Activated CD4-positive, alpha-beta T cell treated with anti-CD3 and anti-CD28 coated beads, Interleukin-2, Interleukin-4, amounts not matched to agents 100 ng/mL and 50 ng/mL, durations not matched to agents 16 hours and 8 hours (primary cell): ENCODE results near the gene AKR1E2.
"Not testable (repeated sequence)": the region's sequence is repeated elsewhere in the genome, so short reads cannot be mapped to it uniquely, and the experiment has no call there.

Source experiments
- DNase-seq: peaks from one replicate; pipeline ENCODE4 v3.0.0-alpha.2; 2020; ENCODE audit warnings: low spot score

Gene AKR1E2

DNA sequence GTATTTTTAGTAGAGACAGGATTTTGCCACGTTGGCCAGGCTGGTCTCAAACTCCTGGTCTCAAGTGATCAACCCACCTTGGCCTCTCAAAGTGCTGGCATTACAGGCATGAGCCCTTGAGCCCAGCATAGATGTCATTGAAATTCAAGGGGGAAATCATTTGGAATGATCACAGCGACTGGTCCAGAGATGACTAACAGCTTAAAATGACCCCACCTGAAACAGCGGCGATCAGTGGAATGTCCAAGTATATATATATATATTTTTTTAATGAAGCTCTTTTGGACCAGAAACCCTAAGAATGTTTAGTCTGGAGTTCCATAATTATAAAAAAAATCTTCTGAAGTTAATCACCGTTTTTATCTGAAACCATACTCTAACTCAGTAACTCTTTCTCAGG lies 12.5 kb upstream of the AKR1E2 start:
- DNase-seq: no peak

DNA sequence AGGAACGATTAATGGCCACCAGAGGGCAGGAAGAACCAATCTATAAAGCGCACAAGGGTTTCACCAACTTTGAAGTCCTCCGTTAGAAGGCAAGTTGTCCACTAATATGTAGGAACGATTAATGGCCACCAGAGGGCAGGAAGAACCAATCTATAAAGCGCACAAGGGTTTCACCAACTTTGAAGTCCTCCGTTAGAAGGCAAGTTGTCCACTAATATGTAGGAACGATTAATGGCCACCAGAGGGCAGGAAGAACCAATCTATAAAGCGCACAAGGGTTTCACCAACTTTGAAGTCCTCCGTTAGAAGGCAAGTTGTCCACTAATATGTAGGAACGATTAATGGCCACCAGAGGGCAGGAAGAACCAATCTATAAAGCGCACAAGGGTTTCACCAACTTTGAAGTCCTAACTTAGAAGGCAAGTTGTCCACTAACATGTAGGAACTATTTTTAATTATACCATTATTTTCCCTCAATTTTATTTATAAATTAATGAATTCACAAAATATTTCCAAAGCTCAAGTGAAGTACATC lies 10.3 kb upstream of the AKR1E2 start:
- DNase-seq: not testable (repeated sequence)

DNA sequence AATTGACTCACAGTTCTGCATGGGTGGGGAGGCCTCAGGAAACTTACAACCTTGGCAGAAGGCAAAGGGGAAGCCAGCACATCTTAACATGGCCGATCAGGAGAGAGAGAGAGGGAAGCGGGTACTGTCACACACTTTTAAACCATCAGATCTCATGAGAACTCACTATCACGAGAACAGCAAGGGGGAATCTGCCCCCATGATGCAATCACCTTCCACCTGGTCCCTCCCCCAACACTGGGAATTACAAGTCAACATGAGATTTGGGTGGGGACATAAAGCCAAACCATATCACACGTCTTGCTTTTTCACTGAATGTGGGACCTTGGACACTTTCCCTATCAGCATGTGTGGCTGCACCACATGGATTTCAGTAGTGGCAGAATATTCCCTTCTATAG lies 9.0 kb upstream of the AKR1E2 start:
- no peak for DNase-seq

DNA sequence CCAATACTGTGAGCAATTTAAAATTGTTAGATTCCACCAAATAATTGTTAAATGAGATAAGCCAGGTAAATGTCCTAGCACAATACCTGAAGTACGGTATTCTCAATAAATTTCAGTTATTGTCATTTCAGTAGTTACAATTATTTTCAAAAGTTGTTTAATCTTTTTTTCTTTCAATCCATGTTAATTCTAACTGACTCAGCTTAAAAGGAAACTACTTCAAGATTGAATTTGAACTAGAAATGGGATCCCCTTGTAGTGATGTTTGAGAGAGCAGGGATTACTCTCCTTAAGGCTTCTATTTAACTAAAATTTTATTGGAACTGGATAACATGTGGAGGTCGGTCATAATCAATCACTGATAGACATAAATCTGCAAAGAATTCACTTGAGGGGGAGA lies 6.9 kb upstream of the AKR1E2 start:
- DNase-seq: no peak

DNA sequence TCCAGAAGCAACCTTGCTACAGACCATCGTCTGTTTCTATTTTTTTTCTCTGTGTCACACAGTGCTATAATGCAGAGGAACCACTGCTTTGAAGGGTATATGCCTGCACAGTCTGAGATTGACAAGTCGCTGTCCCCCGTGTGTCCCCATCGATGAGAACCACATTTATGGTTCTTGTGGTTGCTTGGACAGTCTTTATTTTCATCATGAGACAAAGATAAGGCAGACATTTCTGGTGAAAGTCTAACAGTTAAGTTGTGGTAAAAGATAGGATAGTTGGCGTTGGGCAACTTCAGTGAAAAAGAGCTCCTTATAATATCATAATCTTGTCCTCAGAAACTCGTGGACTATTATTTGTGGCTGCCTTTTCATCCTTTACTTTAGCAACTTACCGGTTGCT lies 6.3 kb upstream of the AKR1E2 start:
- no peak for DNase-seq

DNA sequence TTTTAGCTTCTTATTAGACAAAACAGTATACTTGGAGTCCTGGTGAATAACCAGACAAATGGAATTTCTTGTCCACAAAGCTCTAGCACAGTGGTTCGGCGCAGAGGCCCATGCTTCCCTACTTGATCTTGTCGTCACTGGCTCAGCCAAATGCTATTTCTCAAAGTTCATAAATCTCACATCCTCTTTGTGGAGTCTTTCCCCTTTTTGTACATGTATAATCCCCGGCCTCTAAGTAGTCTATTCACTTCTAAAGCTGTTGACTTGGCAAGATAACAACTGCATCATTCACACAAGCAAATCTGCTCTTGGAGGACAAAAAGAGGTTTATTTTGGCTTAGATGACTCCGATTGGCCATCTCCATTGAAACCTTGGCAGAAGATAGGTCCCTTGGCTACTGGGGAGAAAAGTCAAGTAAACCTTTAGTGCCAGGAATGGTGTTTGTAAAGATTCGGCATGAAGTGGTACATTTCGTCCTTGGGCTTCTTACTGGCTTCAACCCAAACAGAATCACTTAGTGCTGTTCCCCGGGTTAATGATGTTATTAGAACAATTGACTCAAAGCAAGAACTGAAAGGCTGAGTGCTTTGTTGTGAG lies 5.1 kb upstream of the AKR1E2 start:
- DNase-seq: no peak

DNA sequence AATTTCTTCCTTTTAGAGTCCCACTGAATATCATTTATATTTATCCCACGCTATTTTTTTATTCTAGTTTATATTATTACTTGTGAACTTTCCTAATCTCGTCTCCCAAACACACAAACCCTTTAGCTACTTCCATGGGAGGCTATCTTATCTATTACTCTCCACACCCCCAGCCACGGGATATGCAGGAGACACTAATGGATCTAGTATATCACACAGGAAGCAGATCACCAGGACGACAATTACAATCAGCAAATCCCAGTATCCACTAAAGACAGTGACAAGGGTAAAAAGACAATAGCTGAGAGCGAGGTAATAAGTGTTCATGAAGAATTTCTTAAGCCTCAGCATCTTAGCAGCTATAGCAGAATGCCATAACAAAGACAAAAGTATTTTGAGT lies 3.8 kb upstream of the AKR1E2 start:
- no peak for DNase-seq

DNA sequence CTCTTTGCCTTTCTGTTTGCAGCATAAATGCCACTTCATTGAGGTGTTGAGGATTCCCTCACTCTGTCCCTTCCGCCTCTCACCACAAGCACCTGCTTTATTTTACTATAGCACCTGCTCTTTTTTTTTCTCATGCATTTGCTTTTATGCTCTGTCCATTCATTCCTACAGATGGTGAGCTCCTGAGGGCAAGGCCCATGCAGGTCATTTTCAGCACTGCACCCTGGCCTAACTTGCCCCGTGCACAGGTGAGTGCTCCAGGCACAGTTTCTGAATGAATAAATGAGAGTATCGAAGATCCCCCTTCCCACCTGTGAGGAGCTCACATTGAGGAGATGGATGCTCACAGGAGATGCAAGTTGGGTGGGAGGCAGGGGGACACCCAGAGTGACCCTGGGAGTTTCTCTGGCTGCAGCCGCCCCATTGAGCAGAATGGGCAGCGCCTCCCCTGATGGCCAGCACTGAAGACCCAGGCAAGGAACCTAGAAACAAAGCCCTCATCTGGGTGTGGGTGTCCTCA lies 1.2 kb upstream of the AKR1E2 start:
- DNase-seq: no peak

DNA sequence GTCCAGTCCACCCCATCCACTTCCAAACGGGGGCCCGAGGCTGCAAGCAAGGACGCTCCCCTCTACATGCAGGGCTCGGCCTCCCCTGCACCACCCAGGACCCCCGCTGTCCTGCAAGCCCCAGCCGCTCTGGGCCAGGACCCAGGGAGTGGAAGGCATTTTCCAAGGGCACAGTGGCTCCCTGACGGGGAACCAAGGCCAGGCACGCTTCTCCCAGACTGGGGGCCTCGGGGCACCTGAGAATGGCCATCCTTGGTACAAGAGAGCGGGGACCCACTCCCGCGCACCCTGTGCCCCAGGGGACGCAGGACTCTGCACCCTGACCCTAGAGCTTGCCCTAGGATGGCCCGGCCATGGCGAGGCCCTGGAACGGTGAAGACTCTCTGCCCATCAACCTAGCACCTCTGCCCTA lies 545 bp upstream of the AKR1E2 start:
- DNase-seq: no peak

DNA sequence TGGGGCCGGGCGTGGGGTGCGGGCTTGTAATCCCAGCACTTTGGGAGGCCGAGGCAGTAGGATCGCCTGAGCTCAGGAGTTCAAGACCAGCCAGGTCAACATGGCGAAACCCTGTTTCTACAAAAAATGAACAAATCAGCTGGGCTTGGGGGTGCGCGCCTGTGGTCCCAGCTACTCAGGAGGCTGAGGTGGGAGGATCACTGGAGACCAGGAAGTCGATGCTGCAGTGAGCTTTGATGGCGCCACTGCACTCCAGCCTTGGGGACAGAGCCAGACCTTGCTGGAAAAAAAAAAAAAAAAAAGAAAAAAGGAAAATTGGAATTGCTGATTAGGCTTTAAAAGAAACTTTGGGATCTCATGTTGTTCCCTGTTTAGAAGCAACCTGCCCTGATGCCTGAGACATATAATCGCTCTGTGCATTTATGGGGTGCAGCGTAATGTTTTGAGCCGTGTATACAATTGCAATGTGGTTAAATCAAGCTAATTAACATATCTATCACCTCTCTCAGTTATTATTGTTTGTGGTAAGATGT lies 851 bp downstream of the AKR1E2 start:
- DNase-seq: no peak

DNA sequence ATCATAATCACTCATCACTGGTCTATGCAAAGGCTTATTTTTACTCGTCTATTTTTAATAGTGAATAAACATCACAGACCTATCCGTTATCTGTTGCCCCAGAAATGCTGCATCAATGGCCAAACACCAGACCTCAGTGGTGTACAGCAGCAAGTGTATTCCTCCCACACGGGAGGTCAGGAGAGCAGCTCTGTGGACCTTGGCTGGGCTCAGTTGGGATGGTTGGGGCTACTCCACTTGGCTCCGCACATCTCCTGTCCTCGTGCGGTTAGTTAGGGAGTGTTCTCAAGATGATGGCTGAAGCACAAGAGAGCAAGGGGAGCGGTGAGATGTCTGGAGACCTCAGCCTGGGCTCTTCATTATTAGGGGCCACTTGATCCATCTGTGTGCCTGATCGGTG lies 2.0 kb downstream of the AKR1E2 start:
- DNase-seq: no peak

DNA sequence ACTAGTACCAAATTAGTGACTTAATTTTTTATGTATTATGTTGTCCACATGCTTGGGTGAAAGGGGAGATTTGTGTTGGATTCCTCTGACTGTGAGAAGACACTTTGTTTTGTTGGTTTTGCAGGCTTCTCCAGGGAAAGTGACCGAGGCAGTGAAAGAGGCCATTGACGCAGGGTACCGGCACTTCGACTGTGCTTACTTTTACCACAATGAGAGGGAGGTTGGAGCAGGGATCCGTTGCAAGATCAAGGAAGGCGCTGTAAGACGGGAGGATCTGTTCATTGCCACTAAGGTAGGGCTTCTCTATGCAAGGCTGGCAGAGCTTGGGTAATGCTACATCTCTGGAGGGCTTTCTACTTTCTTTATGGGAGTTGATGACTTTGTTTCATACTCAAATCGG lies 4.5 kb downstream of the AKR1E2 start:
- DNase-seq: no peak

DNA sequence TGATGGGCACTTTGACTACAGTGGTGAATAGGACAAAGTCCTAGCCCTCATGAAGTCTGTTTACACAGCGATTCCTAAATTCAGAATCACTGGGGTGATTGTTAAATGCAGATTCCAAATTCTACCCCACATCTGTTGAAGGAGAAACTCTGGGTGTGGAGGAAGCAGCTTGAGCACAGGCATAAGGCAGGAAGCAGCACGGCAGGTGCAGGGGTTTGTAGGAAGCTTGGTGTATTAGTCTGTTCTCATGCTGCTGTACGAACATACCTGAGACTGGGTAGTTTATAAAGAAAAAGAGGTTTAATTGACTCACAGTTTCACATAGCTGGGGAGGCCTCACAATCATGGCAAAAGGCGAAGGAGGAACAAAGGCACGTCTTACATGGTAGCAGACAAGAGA lies 5.1 kb downstream of the AKR1E2 start:
- no peak for DNase-seq

DNA sequence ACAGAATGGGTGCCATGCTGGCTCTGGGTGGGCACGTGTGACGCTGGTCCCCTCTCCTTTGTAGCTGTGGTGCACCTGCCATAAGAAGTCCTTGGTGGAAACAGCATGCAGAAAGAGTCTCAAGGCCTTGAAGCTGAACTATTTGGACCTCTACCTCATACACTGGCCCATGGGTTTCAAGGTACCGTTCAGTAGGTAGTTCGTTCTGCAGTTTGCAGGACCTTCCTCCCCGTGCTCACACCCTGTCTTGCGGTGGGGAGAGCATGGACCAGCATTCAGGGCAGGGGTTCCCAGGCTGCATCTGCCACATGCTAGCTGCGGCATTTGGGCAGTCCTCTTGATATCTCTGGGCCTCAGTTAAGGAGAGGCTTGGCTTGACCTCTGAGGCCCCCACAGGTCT lies 7.3 kb downstream of the AKR1E2 start:
- DNase-seq: no peak

DNA sequence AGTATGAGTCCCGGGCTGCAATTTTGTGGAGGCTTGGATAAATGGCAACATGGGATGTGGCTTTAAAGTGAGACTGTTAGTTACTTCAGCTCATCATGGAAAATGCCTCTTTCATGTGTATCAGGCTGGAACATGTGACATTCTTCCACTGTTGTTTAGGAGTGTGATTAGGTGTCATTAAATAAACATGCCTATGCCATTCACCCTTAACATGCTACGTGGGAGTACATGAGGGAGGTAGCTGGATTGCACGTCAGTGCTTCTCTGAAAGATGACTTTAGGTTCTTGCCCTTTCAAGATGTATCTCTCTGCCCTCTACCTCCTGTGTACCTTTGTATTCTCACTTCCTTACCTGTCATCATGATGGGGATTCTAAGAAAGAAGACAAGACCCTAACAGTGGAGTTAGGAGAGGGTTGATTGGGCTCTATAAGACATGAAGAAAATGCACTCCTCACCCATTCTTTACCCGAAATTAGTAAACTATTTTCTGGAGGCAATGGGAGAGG lies 8.9 kb downstream of the AKR1E2 start:
- DNase-seq: no peak

DNA sequence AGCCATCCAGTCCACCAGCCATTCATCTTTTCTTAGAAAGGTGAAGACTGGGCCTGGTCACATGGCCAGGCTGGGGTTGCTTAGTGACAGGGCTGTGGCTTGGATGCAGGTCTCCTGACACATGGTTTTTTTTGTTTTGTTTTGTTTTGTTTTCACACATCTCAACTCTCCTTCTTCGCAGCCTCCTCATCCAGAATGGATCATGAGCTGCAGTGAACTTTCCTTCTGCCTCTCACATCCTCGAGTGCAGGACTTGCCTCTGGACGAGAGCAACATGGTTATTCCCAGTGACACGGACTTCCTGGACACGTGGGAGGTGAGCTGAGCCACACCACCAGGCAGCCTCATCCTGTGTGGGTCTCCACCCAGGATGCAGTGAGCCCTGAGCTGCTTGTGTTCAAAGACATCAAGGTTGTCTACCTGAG lies 9.5 kb downstream of the AKR1E2 start:
- DNase-seq: no peak

DNA sequence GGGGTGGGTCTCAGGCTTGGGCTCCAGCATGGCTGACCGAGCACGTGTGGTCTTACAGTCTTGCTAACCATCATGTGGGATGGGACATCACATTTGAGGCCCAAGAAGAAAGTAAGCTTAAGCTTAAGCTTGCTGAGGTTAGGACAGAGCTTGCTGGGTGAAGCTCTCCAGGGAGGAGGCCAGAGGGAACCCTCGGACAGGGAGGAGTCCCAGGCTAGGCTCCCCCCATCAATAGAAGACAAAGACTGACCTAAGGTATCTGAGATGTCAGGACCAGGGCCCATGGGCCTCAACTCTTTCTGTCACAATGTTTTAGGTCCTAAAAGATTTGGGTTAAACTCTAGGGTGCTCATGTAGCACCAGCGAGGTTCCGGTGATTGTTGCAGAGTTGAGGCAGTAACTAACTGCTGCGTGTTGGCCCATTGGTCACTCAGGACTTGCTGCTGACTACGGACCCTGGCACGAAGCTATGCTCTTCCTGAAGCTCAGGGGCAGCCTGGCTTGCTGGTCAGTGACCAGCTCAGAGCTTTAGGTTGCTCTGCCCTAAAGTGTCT lies 10.5 kb downstream of the AKR1E2 start:
- DNase-seq: no peak

DNA sequence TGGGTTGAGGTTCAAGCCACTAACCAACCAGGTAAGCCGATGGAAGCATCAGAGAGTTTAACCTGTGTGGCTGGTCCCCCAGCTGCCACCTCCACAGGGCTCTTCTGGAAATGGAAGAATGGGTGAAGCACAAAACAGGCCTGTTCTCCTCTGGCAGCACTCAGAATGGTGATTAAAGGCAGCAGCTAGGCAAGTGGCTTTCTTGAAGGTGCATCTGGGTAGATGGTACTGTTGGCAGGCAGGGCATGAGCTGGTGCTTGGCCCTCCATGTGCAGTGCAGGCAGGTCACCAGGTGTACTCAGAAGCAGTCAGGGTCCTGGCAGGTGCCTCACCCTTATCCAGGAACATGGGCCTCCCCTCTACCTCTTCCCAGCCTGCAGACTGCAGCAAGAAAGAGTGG lies 11.5 kb downstream of the AKR1E2 start:
- no peak for DNase-seq

DNA sequence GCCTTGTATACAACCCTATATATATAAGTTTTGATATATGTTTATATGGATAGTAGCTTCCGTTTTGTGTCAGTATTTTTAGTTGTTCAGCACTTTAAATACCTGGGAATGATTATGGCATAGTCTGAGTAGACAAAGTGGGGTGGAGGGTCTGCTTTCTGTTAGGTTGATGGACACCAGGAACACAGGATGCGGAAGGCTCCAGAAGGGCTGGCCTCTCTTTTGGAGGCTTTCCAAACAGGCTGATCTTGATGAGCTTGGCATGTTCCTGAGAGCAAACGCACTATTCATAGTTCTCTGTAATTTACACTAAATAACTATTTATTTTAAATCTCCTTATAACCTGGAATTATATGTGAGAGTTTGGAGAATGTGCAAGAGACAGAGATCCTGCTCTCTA lies 12.7 kb downstream of the AKR1E2 start:
- DNase-seq: no peak

DNA sequence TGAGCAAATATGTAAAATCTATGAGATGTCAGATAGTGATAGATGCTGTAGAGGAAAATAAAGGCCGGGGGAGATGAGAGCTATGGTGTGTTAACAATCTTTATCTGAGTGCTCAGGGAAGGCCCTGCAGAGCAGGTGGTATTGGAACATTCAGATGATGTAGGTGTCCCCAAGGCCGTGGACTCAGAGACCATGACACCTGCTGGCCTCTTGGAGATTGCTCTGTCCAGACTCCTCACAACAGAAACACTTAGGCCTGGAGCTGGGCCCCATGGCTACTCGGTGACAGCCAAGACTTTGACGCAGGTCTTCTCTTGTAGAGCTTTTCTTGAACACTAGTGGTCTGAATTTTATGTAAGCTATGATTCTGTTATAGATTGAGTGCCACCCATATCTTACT lies 13.3 kb downstream of the AKR1E2 start:
- DNase-seq: no peak

DNA sequence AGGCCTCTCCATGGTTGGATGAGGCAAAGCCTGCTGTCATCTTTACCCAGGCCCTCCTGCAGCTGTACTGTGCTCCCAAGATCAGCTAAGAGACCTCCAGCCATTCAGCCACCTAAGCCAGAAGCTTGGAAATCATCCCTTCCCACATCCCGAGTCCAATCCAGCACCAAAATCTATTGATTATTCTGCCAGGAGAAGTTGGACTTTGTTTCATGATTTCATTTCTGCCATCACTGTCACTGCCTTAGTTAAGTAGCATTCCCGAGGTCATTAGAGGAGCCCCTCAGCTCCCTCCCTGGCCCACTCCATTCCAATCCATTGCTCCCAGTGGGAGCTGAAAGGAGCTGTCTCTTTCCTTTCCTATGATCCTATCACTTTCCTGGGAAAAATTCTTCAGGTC lies 14.1 kb downstream of the AKR1E2 start:
- no peak for DNase-seq

DNA sequence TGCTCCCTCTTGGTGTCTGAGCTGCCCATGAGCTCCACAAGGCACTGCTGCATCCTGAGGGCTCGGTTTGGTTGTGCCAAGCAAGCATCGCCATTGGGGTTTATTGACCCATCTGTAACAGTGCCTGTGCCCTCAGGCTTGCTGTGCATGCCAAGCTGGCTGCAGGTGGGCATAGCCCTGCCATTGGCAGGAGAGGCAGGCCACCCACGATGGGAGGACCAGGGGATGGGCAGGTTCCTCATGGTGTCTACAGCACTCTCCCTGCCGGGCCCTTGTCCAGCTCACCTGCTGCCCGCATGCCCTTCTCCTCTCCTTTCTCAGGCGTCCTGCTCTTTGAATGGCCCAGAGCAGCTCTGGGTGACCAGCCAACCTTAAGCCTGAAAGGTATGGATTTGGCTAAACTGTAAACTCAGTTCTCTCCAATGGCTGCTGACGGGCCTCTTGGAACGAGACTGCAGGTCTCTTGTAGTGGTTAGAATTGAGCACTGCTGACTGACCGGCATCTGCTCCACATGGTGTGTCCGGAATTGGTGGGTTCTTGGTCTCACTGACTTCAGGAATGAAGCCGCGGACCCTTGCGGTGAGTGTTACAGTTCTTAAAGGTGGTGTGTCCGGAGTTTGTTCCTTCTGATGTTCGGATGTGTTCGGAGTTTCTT lies 17.6 kb downstream of the AKR1E2 start:
- DNase-seq: no peak

DNA sequence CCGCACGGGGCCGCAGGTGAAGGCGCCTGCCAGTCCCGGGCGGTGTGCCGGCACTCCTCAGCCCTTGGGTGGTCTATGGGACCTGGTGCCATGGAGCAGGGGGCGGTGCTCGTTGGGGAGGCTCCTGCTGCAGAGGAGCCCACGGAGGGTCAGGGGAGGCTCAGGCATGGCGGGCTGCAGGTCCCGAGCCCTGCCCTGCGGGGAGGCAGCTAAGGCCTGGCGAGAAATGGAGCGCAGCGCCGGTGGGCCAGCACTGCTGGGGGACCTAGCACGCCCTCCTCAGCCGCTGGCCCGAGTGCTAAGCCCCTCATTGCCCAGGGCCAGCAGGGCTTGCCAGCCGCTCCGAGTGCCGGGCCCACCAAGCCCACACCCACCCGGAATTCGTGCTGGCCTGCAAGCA lies 18.9 kb downstream of the AKR1E2 start:
- DNase-seq: no peak
